A204.1 (cell line): ENCODE results near the gene NCR3LG1.

Experiments
- FAIRE-seq: peaks from 2 replicates; lab custom pipeline; 2012; peaks lifted over from hg19 to GRCh38; lab: Jason Lieb, UNC

The NCR3LG1 gene

DNA sequence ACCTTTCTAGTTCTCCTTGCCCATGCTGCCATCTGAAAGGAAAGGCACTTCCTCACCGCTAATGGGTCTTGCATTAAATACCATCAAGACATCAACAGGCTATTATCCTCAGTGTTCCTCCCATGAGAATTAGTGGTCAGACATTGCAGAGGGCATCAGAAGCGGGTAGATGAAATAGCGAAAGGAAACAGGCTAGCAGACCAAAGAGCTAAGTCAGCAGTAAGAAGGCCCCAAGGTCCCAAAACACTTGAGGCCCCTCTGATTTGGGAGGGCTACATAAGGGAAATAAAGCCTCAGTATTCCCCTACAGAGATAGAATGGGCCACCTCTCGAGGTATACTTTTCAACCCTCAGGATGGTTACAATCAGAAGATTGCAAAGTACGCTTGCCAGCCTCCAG lies 23.9 kb downstream of the NCR3LG1 start:
- no peak for FAIRE-seq

DNA sequence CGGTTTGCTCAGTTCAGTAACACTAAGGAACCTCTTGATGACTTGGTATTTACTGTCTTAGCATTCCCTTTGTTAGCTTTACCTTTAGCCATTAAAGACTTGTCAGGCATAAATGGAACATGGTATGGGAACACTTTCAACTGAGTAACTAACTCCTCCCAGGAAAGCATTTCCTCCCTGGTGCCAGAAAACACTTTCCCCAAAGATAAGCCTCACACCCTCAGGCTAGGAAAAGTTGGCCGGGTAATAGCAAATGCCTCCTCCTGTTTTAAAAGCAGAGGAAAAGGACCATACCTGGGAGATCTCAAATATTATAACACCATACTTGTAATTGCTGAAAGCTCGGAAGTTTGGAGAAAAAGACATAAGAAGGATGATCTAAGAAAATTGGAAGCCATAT lies 24.9 kb downstream of the NCR3LG1 start:
- no peak for FAIRE-seq

DNA sequence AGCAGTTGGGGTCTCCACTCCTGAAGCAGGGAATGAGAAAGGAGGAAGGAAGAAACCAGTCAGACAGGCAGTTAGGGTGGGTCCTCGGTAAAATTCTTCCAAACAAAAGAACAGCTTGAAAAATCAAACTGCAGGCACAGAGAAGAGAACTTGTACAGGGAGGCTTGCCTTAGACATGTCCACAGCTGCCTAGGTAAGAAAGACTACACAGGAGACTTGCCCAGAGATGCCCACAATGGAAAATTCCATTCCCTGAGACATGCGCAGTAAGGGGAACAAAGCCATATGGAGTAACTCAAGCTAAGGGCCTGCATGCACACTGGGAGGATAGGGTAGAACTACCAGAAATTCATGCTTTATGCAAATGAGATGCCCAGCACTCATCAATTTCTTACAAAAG lies 27.1 kb downstream of the NCR3LG1 start:
- FAIRE-seq: no peak

DNA sequence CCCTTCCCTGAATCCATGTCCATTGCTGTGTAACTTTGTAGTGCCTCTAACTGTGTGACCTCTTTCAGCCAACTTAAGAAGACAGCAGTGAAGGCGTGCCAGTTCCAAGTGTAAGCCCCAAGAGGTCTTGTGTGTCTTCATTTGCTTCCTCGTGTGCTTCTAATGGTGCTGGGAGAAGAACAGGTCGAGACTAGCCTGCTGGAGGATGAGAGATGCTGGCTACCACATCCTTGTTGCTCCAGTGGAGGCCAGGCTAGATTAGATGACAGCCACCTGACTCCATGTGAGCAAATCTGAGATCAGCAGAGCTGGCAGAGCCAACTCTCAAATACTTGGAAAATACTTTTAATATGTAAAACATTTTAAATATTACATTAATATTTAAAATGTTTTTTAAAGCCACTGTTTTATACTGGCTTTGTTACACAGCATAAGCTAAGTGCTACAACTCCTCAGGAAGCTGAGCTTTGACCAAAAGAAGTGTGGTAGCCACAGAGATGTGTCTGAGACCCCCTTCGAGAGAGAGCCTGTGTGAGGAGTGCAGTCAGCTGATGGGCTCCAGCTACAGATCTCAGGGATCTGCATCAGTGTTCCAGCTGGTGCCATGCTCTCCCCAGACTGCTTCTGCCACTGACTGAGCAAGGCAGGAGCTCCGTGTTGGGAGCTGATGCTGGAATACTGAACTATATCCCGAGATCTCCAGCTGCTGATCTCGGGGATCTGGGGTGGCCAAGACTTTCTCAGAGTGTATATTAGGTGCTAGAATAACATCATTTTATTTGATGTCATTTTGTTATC lies 28.0 kb downstream of the NCR3LG1 start:
- no peak for FAIRE-seq

DNA sequence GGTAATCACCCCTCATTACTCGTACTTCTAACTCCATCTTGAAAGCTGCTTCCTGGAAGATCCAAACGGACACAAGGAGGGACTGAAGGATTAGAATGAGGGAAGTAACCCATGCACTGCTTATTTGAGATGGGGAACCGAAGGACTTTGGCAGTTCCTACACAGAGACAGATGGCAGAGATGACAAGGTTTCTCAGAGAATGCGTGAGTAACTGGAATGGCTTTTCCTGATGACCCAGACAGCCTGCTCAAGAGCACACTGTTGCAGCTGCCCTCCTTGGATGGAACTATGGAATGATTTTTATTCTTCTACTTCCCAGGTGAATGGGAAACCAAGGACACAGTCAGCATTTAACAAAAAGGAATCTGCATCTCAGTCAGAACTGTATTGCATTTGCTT lies 29.6 kb downstream of the NCR3LG1 start:
- FAIRE-seq: no peak

DNA sequence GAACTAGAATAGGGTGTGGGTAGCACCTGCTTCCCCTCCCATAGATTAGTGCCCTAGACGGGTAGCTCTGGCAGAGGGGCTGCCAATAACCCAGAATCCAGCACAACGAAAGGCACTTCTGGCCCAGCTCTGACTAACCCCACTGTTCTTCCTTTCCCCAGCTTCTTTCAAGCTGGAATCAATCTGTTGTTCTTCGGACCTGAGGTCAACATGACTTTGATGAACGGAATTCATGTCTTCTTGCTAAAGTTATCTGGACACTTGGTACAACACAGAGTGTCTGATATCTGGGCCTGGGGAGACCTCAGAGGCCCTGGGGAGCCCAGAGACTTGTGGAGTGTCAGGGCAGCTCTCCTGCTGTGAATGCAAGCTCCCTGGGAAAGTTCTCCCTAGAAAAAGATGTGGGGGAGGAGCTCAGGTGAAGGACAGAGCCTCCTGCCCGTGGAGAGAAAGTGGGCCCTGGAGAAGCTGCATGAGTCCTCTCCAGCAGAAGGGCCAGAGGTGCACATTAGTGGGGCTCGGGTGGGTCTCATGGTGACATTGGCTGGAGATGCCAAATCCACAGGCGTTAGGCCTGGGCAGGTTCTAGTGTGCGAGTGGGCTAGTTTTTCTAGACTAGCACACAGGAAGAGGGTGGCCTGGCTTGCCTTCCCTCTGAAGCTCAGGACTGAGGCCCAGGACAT lies 30.6 kb downstream of the NCR3LG1 start:
- no peak for FAIRE-seq

DNA sequence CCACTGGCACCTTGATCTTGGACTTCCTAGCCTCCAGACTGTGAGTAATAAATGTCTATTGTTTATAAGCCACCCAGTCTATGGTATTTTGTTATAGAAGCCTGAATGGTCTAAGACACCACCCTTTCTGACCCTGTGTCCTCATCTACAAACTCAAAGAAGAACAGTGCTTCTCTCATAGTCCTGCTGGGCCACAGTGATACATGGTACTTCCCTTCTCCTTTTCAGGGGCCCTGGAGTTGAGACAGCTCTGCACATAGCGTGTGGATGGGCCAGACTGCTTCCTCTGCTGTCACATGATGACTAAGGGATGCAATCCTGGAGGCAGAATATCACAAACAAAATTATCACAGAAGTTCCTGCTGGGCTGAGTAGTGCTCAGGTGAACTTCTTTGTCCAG lies 31.9 kb downstream of the NCR3LG1 start:
- no peak for FAIRE-seq

DNA sequence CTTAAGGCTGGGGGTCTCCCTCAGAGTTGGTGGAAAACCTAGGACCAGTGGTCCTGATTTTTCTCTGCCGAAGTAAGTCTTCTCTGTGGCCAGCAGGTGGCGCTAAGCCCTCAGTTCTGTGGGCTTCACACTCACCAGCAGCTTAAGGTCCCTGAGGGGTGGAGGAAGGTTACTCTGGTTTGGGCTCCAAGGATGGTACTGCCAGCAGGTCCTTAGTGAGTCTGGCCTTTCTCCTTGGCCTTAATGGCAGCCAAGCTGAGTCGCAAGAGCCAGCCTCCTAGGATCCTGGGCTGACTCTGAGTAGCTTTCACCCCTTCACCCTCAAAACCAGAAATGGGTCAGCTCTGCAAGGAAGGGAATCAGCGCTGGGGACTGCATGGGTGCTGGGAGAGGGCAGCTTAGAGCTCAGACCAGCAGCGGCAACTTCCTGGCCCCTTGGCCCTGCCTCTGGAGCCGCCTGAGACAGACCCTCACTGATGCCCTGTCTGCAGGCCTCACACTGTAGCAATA lies 32.5 kb downstream of the NCR3LG1 start:
- no peak for FAIRE-seq

DNA sequence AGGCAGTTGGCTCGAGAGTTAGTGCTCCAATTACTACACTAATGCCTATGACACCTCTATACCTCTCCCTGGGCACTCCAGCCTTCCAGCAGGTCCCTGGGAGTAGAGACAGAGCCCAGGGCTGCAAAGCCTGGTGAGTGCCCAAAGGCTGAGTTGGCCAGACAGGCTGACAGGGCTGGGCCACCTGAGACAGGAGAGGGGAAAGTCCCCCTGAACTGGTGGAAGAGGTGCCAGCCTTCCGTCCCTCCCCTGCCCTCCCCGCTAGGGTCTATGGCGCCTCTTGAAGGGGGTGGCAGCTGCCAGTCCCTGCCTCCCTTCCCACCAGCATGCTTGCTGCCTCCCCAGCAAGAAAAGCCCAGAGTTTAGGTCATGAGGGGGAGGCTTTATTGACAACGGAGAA lies 33.9 kb downstream of the NCR3LG1 start:
- no peak for FAIRE-seq

DNA sequence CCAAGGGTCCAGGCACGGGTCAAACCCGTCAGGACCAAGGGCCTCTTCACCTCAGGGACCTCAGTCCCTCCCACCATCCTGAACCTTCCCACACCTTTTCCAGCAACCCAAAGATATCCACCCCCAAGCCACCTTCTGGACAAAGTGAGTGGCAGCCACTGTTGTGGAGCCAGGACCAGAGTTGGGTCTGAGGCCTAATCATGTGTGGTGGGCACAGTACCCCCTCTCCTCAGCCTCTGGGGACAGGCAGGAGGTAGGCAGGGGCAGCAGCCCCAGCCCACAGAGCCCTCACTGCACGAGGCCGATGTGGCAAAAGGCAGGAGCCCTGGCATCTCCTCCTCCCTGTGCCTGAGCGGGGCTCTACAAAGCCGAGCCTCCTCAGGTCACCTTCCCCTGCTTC lies 34.3 kb downstream of the NCR3LG1 start:
- no peak for FAIRE-seq

DNA sequence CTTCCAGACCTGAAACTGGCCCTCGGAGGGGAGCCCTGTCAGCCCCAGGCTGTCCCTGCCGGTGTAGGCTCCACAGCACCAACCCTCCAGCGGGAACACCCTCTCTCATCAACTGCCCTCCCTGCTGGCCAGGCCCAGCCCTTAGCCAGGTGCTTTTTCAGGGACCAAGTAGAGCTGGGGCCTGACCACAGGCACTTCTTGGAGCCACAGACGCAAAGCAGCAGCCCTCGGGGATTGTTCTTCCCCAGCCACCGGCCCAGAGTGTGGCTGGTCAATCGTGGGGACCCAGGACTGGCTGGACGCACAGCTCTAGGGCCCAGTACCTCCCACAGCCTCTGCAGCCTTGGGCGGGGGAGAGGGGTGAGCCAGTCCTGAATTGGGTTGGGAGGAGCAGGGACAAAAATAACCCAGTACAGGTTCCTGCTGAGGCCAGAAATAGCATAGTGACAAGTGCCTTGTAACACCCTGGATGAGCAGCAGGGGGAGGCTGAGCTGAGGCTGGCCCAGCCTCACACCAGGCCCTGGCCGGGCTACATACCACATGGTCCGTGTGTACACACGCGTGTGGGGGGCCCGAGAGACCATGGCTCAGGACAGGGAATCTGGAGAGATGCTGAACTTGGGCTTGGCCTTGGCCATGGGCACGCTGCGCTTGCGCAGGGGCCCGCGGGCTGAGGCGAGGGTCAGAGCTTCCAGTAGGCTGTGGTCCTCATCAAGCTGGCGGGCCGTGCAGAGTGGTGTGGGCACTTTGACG lies 34.9 kb downstream of the NCR3LG1 start:
- no peak for FAIRE-seq

DNA sequence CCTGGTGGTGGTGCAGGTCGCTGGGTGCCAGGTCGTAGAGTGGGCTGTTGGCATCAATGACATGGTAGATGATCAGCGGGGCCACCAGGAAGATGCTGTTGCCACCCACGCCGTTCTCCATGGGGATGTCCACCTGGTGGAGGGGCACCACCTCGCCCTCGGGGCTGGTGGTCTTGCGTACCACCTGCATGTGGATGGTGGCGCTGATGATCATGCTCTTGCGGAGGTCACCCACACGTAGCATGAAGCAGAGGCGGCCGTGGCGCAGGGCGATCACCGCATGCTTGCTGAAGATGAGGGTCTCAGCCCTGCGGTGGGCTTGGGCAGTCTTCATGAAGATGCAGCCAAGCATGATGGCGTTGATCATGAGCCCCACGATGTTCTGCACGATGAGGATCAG lies 35.7 kb downstream of the NCR3LG1 start:
- no peak for FAIRE-seq

DNA sequence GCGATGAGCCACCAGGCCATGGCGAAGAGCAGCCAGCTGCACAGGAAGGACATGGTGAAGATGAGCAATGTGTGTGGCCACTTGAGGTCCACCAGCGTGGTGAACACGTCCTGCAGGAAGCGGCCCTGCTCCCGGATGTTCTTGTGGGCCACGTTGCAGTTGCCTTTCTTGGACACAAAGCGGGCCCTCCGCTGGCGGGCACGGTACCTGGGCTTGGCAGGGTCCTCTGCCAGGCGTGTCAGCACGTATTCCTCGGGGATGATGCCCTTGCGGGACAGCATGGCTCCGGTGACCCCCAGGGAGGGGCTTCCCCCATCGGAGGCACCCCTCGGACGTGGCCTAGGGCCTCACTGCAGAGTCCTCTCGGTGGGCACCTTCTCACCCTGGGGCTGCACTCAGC lies 36.2 kb downstream of the NCR3LG1 start:
- FAIRE-seq: no peak

DNA sequence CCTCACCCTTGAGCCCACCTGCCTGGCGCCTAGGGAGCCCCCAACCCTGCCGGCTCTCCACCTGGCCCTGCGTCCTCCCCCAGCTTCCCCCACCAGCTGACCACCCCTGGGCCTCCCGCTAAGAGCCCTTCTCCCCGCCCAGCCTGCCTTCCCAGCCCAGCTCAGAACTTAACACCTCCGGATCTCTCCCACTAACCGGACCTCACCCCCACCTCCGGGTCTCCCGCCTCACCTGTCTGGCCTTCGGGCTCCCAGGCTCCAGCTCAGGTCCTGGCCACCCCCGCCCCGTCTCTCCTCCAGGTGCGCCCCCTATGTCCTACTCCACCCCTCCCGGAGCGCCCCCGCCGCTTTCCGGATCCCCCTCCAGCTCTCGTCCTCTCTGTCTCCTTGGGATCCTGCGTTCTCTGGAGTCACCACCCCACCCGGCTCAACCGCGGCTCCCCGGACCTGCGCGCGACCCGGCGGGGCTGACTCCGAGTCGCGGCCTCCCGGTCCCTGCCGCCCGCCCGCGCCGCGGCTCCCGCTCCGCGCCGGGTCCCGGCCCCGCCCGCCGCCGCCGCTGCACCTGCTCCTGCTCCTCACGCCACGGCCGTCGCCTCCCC lies 37.1 kb downstream of the NCR3LG1 start, which contains the start of gene KCNJ11:
TSS of gene KCNJ11 (minus strand) at position 51 of the 602 bp plus-strand sequence. CDS start 568 bp downstream, outside the sequence.
- no peak for FAIRE-seq

DNA sequence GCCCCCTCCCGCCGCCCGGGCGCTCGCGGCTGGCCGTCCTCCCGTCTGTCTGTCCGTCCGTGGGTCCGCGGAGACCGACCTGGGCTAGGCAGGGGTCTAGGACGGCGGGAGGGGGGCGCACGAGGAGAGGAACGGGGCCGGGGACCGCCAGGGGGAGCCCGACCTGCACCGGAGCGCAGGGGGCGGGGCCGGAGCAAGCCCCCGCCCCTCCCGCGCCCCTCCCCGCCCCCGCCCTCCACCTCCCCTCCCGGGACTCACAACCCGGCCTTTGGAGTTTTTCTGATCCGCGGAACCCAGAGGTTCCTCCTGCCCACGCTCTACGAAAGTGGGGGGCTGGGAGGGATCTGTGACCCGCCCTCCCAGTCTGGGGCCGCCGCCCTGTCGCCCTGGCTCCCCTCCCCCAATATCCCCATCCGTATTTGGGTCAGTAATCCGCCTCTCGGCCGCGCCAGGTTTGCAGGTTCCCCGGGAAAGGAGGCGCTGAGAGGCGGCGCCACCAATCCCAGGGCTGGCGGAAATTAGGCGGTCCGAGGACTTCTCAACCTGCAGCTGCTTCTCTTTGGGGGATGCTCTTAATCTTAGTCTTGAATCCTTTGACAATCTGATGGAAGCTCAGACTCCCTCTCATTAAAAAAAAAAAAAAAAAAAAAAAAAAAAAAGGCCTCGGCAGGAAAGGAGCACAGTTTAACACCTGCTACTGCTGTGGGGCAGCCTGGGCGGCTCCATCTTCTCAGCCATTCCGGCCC lies 37.8 kb downstream of the NCR3LG1 start:
- no peak for FAIRE-seq

DNA sequence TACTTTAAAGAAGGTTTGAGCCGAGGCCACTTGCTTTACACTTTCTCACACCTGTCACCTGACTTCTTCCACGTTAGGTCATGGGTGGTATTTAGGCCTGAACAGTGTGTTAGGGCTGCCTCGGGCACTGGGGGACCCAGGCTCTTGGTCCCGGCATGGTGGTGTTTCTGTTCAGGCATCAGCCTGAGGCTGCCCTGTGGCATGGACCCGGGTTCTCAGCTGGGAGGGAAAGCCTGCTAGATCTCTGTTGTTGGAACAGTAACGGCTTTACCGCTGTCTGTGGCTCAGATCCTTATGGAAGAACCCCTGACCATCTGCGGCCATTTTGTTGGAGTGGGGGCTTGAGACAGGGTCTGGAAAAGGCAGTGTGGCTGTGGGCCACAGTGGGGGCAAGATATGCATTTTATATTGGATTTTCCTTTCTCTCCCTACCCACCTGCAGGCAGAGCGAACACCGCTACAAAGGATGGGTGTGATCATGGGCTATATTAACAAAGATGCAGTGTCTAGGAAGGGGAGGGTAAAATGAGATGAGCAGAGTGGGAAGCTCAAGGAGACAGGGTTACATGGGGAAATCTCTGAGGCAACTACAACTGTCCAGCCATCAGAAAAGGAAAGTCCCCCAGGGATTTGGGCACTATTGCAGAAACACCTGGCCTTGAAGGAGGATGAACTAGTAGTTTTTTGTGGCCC lies 38.5 kb downstream of the NCR3LG1 start:
- no peak for FAIRE-seq

DNA sequence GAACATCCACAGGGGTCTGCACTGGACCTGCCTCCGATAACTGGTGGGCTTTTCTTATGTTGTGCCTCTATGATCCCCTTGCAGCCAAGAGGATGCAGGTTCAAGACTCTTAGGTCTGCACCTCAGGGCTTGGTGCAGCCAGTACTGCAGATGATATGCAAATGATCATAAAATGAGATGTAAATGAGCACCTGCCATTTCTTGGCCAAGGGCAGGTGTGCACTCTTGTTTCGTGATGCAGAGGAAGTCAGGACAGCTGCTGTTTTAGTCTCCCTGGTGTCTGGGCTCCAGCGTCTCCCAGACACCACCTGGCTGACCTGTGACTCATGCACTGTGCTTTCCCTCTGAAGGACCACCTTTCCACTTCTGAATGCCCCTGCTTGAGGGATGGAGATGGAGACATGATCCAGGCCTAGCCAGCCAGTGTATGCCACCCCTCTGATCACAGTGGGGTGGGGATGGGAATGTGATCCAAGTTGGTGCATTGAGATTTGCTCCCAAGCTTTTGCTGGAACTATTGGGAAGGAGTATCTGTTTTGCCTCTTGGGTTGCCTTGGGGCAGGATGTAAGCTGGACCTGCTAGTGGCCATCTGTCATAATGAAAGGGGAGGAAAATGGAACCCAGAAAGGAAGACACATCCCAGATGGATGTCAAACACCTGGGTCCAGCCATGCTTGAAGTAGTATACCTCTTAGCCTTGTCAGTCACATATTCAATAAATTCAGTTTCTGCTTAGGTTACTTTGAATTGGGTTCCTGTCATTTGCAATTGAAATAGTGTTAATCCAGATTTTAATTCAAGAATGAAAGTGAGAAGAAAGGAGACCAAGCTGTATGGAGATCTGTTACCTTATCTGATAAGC lies 40.1 kb downstream of the NCR3LG1 start:
- FAIRE-seq: no peak

DNA sequence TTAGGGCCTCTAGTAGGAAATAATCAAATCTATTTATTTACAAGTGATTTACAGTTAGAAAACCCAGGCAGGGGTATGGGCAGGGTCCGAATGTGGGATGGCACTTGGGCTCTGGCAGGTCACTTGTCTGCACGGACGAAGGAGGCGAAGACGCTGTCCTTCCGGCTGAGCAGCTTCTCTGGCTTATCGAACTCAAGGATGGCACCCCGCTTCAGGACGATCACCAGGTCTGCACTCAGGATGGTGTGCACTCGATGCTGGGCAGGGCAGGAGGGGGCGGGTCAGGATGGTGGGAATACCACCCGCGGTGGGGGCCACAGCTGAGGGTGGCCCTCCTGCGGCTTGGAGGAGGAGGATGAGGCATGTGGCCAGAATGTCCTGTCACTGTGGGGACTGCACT lies 41.3 kb downstream of the NCR3LG1 start:
- FAIRE-seq: no peak

DNA sequence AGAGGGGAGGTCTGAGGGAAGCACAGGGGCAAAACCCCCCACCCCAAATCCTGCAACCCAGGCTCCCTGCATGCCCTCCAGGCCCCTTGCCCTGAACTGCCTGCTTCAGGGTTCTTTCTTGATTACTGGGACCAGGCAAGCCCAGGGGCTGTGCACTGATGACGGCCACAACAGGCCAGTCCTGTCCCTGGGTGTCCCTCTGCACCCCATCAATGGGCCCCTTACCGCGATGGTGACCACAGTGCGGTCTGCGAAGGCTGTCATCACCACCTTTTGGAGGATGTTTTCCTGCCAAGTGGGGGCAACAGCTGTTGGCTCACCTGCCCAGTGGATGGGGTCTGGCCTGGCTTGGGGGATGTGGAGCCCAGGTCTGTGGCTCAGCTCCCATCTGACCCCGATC lies 41.9 kb downstream of the NCR3LG1 start:
- FAIRE-seq: no peak

DNA sequence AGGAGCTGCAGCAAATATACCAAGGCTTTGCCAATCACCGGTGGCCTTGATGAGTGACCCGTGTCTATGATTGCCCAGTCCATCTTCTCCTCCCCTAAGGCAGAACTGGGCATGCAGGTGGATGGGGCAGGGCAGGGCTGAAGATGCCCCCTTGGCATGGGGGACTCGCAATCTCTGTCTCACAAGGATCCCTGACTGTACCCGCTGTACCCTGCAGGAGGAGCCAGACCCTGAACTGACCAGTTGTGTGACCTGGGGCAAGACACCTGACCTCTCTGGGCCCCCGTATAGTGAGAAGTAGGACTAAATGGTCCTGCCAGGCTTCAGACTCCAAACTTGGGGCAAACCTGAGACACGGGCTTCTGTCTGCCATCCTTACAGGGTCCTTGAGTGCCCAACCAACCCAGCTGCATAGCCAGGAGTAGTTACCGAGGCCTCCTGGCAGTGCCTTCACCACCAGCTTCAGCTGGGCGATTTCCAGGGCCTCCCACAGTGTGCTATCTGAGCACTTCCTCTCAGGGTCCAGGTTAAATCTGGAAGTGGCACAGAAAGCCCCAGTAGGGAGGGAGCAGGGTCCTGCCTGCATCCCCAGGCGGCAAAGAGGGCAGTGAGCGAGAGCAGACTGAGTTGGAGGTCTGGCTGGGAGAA lies 43.3 kb downstream of the NCR3LG1 start:
- FAIRE-seq: no peak
